HepG2 (cell line): ENCODE measurements around the gene AKAIN1. TPM values are rescaled to one million over a fixed set of nuclear protein-coding genes. Genes with fewer than 3 reads are reported as not detected.

Source experiments
- ATM ChIP-seq: fragments of 450-650 bp; IDR thresholded peaks from 2 replicates; pipeline ENCODE4 v1.7.1; 2017; ENCODE audit warnings: mild to moderate bottlenecking, borderline replicate concordance
- FOXA3 ChIP-seq: IDR thresholded peaks from 2 replicates; pipeline ENCODE4 v1.6.1; 2016; ENCODE audit warnings: missing genetic modification reagents, missing compliant biosample characterization
- GFI1 ChIP-seq: sonication (generic); formaldehyde crosslinking; IDR thresholded peaks from 2 replicates; pipeline ENCODE4 v1.5.0; 2020; ENCODE audit warnings: missing genetic modification reagents, mild to moderate bottlenecking, borderline replicate concordance
- HMG20B ChIP-seq: conservative IDR thresholded peaks from 2 replicates; pipeline ENCODE4 v1.6.1; 2016; ENCODE audit warnings: missing genetic modification reagents, missing compliant biosample characterization
- HNF1B ChIP-seq: sonication (generic); formaldehyde crosslinking; IDR thresholded peaks from 2 replicates; pipeline ENCODE4 v1.5.1; 2020; ENCODE audit warnings: mild to moderate bottlenecking, moderate library complexity, missing genetic modification reagents
- KDM5A ChIP-seq: fragments of 200-600 bp; sonication (generic); IDR thresholded peaks from 2 replicates; pipeline ENCODE4 v1.7.0; 2018; ENCODE audit warnings: antibody characterized with exemption, mild to moderate bottlenecking, low read length, borderline replicate concordance
- KLF15 ChIP-seq: sonication (generic); formaldehyde crosslinking; IDR thresholded peaks from 2 replicates; pipeline ENCODE4 v1.8.1; 2023; ENCODE audit warnings: borderline replicate concordance, mild to moderate bottlenecking, inconsistent platforms, missing genetic modification reagents, mixed read lengths
- KLF6 ChIP-seq: IDR thresholded peaks from 2 replicates; pipeline ENCODE4 v1.8.0; 2016; ENCODE audit warnings: missing biosample characterization, missing genetic modification reagents
- MEIS2 ChIP-seq: sonication (generic); formaldehyde crosslinking; IDR thresholded peaks from 2 replicates; pipeline ENCODE4 v1.9.0; 2021; ENCODE audit warnings: mild to moderate bottlenecking, missing genetic modification reagents
- NKX3-1 ChIP-seq: sonication (generic); formaldehyde crosslinking; IDR thresholded peaks from 2 replicates; pipeline ENCODE4 v1.5.0; 2020; ENCODE audit warnings: missing genetic modification reagents
- POLR2G ChIP-seq: fragments of 200-400 bp; formaldehyde crosslinking; IDR thresholded peaks from 2 replicates; pipeline ENCODE4 v1.6.1; 2018; ENCODE audit warnings: mild to moderate bottlenecking, low read depth, low read length, moderate library complexity
- RBAK ChIP-seq: sonication (generic); formaldehyde crosslinking; IDR thresholded peaks from 2 replicates; pipeline ENCODE4 v1.5.1; 2020; ENCODE audit warnings: mild to moderate bottlenecking, missing genetic modification reagents
- STAT6 ChIP-seq: sonication (generic); formaldehyde crosslinking; IDR thresholded peaks from 2 replicates; pipeline ENCODE4 v1.4.0; 2020; ENCODE audit warnings: missing genetic modification reagents, mild to moderate bottlenecking, borderline replicate concordance
- ZNF263 ChIP-seq: sonication (generic); formaldehyde crosslinking; IDR thresholded peaks from 2 replicates; pipeline ENCODE4 v1.4.0; 2020; ENCODE audit warnings: missing genetic modification reagents
- ZNF512 ChIP-seq: sonication (generic); formaldehyde crosslinking; IDR thresholded peaks from 2 replicates; pipeline ENCODE4 v1.4.0; 2020; ENCODE audit warnings: mild to moderate bottlenecking, missing genetic modification reagents
- ZNF562 ChIP-seq: sonication (generic); formaldehyde crosslinking; IDR thresholded peaks from 2 replicates; pipeline ENCODE4 v1.8.0; 2022; ENCODE audit warnings: missing genetic modification reagents, borderline replicate concordance
- ZNF597 ChIP-seq: sonication (generic); formaldehyde crosslinking; IDR thresholded peaks from 2 replicates; pipeline ENCODE4 v1.5.0; 2020; ENCODE audit warnings: missing genetic modification reagents
- ZSCAN5A ChIP-seq: sonication (generic); formaldehyde crosslinking; IDR thresholded peaks from 2 replicates; pipeline ENCODE4 v1.8.0; 2022; ENCODE audit warnings: mild to moderate bottlenecking, missing genetic modification reagents, borderline replicate concordance
- polyA plus RNA-seq, 8 experiments: library from polyadenylated mRNA; depleted of rRNA in 3 of 8; stranded (reverse) in 7 of 8; unstranded in 1 of 8; fragments of >200 nt; fragmentation: Illumina TruSeq in 4 of 8; extraction: Trizol in 4 of 8; gene quantifications; 2 replicates each; pipeline versions ENCODE4 v1.2.1 to v1.2.3, GENCODE V29; 2011 to 2016; ENCODE audit warnings: low read depth in 4 of 8, missing spikeins in 1 of 8, mixed read lengths in 1 of 8; ENCODE audit not compliant: insufficient read depth in 1 of 8
- total RNA-seq, 5 experiments: library from RNA; depleted of rRNA; stranded (reverse); fragments of >200 nt; fragmentation: Illumina TruSeq; extraction: Trizol; gene quantifications; 2 replicates each; pipeline ENCODE4 v1.2.3, GENCODE V29; 2016; ENCODE audit warnings: low read depth in 1 of 5

AKAIN1 gene
- total and polyA plus RNA-seq, 2 of the 13 experiments (the other 11 are each of a cell fraction or from before 2014, with no cell fraction given): not detected

- TF ChIP-seq HNF1B (CRISPR knock-in tag) (0 out of 2 replicates have a peak, but pooled peaks have one; percentile 8), GFI1 (CRISPR knock-in tag) (no peak), KLF15 (CRISPR knock-in tag) (peak; percentile 48; the same call in 1 of the 2 replicates), RBAK (CRISPR knock-in tag) (no peak), FOXA3 (CRISPR knock-in tag) (no peak), ZNF597 (CRISPR knock-in tag) (no peak), POLR2G (peak; percentile 73), ATM (no peak), ZSCAN5A (CRISPR knock-in tag) (no peak), KDM5A (no peak; the same call in 1 of the 2 replicates), ZNF263 (CRISPR knock-in tag) (peak; percentile 21; the same call in 1 of the 2 replicates), NKX3-1 (0 out of 2 replicates have a peak, but pooled peaks have one; percentile 39), ZNF512 (CRISPR knock-in tag) (no peak), MEIS2 (CRISPR knock-in tag) (no peak), HMG20B (CRISPR knock-in tag) (no peak), ZNF562 (CRISPR knock-in tag) (no peak), KLF6 (CRISPR knock-in tag) (no peak), STAT6 (CRISPR knock-in tag) (no peak)
These were observed 41.4 kb upstream of the AKAIN1 start (continued) for GRCh38 chr18:5238371-5238976.
